ENCODE measurements around the gene RALY.

The RALY gene

DNA sequence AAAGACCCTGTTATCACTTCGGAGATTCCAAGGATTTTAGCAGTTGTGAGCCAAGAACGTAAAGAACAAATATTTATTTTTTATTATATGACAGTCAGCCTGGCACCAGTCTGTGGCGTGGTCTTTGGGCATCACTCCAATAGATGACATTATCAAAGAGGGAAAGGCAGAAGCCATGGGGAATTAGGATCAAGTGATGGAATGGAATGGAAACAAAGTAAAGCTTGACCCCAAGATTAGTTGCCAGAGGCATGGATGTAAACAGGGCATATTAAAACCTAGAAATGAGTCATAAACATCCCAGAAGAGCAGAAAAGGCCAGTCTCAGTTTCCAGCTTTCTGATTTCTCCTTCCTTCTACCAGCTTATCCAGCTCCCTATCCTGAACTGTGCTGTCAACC is 106.9 kb downstream of the RALY start:
- TF ChIP-seq, protein P1, sequence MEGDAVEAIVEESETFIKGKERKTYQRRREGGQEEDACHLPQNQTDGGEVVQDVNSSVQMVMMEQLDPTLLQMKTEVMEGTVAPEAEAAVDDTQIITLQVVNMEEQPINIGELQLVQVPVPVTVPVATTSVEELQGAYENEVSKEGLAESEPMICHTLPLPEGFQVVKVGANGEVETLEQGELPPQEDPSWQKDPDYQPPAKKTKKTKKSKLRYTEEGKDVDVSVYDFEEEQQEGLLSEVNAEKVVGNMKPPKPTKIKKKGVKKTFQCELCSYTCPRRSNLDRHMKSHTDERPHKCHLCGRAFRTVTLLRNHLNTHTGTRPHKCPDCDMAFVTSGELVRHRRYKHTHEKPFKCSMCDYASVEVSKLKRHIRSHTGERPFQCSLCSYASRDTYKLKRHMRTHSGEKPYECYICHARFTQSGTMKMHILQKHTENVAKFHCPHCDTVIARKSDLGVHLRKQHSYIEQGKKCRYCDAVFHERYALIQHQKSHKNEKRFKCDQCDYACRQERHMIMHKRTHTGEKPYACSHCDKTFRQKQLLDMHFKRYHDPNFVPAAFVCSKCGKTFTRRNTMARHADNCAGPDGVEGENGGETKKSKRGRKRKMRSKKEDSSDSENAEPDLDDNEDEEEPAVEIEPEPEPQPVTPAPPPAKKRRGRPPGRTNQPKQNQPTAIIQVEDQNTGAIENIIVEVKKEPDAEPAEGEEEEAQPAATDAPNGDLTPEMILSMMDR (IDR thresholded peaks at IDR 0.05; ENCODE audit: low read depth, low read length): no peak
- no peak for DNase-seq (ENCODE audit: extremely low read depth, low read depth)

DNA sequence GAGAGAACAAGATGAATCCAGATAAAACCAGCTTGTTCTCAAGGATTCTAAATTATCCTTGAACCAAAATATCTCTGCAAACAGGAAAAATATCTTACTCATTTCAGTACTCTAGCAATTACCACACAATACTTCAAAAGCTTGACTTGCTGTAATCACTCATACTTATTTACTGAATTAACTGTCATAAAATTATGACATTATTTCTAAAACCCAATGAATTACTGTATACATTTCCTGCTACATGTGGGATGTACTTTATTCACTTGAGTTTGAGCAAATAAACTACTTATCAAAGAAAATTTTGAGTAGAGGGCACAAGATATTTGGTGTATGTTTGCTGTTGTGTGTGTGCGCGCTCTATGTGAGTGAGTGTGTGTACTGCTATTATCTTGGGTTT is 108.6 kb downstream of the RALY start:
- TF ChIP-seq, protein P1 (IDR thresholded peaks at IDR 0.05; ENCODE audit: low read depth, low read length): no peak
- DNase-seq (ENCODE audit: extremely low read depth, low read depth): no peak

DNA sequence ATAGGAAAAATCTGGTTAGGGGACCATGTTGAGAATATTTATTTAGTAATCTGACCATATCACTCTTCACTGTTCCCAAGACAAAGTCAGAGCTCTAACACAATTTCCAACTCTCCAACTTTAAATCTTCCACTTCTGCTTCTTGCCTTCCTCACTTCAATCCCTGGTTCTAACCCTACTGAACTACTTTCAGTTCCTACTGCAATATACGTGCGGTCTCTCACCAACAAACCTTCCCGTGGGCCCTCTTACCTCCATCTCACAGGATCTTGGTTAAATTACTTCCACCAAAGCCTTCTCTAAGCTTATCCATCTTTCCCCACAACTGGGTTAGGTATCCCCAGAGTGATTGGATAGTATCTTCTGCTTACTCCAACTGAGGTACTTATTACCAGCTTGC is 110.3 kb downstream of the RALY start:
- TF ChIP-seq, protein P1 (IDR thresholded peaks at IDR 0.05; ENCODE audit: low read depth, low read length): no peak
- DNase-seq (ENCODE audit: extremely low read depth, low read depth): no peak

DNA sequence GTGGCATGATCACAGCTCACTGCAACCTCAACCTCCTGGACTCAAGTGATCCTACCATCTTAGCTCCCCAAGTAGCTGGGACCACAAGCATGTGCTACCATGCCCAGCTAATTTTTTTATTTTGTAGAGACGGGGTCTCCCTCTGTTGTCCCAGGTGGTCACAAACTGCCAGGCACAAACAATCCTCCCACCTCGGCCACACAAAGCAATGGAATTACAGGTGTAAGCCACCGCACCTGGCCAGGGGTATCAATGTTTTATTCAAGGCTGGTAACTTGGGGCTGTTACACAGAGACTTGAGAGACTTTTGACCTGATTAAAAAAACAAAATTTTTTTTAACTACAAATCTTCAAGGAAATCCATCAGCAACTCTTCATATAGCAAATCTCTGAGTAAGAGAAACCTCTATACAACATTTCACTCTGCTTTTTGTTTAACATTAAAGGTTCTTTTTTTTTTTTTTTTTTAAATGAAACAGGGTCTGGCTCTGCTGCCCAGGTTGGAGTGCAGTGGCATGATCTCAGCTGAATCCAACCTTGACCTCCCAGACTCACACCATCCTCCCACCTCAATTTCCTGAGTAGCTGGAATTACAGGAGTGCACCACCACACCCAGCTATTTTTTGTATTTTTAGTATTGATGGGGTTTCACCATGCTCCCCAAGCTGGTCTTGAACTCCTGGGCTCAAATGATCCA is 112.4 kb downstream of the RALY start:
- TF ChIP-seq, protein P1 (IDR thresholded peaks at IDR 0.05; ENCODE audit: low read depth, low read length): no peak
- DNase-seq (ENCODE audit: extremely low read depth, low read depth): no peak

DNA sequence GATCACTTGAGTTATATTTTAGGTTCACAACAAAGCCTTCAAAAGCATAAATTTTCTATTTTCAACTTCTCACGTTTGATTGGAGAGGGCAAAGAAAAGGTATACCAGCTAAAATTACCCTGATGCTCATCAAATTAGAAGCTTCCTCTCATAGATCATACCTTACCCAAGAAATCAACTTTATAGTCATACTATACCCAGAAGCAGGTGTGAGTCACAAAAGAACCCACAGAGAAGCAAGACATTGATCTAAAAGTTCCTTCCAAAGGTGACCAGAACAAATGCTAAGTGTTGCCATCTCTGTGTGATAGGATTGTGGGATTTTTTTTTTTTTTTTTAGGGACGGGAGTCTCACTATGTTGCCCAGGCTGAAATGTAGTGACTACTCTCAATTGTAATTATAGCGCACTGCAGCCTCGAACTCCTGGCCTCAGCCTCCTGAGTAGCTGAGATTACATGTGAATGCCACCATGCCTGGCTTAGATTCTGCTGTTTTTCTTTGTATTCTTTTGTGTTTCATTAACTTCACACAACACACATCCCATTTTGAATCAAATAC is 115.0 kb downstream of the RALY start:
- no peak for DNase-seq (ENCODE audit: extremely low read depth, low read depth)
- TF ChIP-seq, protein P1 (IDR thresholded peaks at IDR 0.05; ENCODE audit: low read depth, low read length): no peak

DNA sequence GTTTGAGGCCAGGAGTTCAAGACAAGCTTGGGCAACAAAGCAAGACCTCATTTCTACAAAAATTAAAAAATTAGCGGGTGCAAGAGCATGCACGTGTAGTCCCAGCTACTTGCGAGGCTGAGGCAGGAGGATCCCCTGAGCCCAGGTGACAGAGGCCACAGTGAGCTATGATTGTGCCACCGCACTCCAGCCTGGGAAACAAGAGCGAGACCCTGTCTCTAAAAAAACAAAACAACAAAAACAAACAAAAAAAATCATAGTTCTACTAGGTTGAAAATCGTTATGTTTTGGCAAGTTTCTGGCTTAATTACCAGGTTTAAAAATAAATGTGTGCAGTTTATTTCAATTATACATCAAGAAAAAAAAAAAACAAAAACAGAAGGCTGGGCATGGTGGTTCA is 115.7 kb downstream of the RALY start:
- TF ChIP-seq, protein P1 (IDR thresholded peaks at IDR 0.05; ENCODE audit: low read depth, low read length): no peak
- DNase-seq (ENCODE audit: extremely low read depth, low read depth): no peak

DNA sequence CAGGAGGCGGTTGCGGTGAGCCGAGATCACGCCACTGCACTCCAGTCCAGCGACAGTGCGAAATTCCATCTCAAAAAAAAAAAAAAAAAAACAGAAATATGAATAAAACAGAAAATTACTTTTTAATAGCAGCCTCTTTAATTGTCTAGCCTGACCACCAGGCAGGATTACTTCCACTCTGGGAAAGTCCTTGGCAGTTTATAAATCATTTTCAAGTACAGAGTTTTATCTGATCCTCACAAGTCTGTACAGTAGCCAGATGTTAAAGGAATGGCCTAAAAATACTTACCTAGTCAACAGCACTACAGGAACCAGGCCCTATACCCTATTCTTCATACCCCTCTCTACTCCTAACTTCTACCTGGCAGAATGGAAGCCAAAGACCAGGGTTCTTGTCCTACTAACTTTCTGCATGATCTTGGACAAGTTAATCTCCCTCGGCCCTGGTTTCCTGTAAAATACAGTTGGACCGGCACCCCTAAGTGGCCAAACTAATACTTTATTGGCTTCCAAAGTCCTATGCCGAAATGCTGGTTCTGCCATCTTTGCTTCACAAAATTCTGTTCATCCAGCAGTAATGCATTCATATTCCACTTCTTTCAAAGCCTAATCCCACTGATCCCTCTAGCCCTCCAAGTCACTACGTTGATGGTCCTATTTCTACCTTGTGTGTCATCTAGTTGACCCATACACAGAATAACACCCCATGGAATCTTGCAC is 116.5 kb downstream of the RALY start:
- no peak for DNase-seq (ENCODE audit: extremely low read depth, low read depth)
- TF ChIP-seq, protein P1 (IDR thresholded peaks at IDR 0.05; ENCODE audit: low read depth, low read length): no peak
